Loucy (cell line): ENCODE measurements around the gene UPF1.

ENCODE experiments used
- H2AFZ ChIP-seq: fragments of 200-600 bp; sonication (generic); 2 replicates; pipeline ENCODE4 v1.6.0; 2016; ENCODE audit warnings: antibody characterized with exemption, mild to moderate bottlenecking, low read length, moderate library complexity
- H3F3A ChIP-seq: fragments of 200-600 bp; 2 replicates; pipeline ENCODE4 v1.6.0; 2016; ENCODE audit warnings: antibody characterized with exemption, low read depth, mild to moderate bottlenecking
- H3K27me3 ChIP-seq: fragments of 200-600 bp; sonication (generic); 2 replicates; pipeline ENCODE4 v1.6.1; 2014; ENCODE audit warnings: low read length, mild to moderate bottlenecking; ENCODE audit not compliant: insufficient read depth, poor library complexity, severe bottlenecking
- H3K36me3 ChIP-seq: fragments of 200-600 bp; sonication (generic); 2 replicates; pipeline ENCODE4 v1.6.1; 2016; ENCODE audit warnings: low read length; ENCODE audit not compliant: insufficient read depth
- H3K4me1 ChIP-seq: fragments of 200-600 bp; sonication (generic); 2 replicates; pipeline ENCODE4 v1.5.1; 2014; ENCODE audit warnings: low read length, mild to moderate bottlenecking; ENCODE audit not compliant: insufficient read depth, poor library complexity, severe bottlenecking
- H3K4me2 ChIP-seq: fragments of 200-600 bp; sonication (generic); 2 replicates; pipeline ENCODE4 v1.6.0; 2014; ENCODE audit warnings: antibody characterized with exemption, low read length, low read depth, mild to moderate bottlenecking; ENCODE audit not compliant: poor library complexity, severe bottlenecking
- H3K4me3 ChIP-seq: fragments of 200-600 bp; sonication (generic); 2 replicates; pipeline ENCODE4 v1.5.1; 2014; ENCODE audit warnings: low read length, mild to moderate bottlenecking, mixed read lengths; ENCODE audit not compliant: poor library complexity, severe bottlenecking
- H3K79me2 ChIP-seq: fragments of 200-600 bp; sonication (generic); 2 replicates; pipeline ENCODE4 v1.6.1; 2014; ENCODE audit warnings: low read length; ENCODE audit not compliant: insufficient read depth
- H3K9ac ChIP-seq: fragments of 200-600 bp; sonication (generic); 2 replicates; pipeline ENCODE4 v1.6.0; 2014; ENCODE audit warnings: mild to moderate bottlenecking, low read depth, low read length, moderate library complexity; ENCODE audit not compliant: poor library complexity, severe bottlenecking
- H3K9me2 ChIP-seq: fragments of 200-600 bp; sonication (generic); replicated peaks from 2 replicates; pipeline ENCODE4 v1.6.1; 2016; ENCODE audit warnings: low read depth, low read length, mixed read lengths
- H3K9me3 ChIP-seq: fragments of 200-600 bp; sonication (generic); 2 replicates; pipeline ENCODE4 v1.6.1; 2014; ENCODE audit warnings: mild to moderate bottlenecking, antibody characterized with exemption, low read length, low read depth; ENCODE audit not compliant: insufficient read depth
- H4K20me1 ChIP-seq: fragments of 200-600 bp; sonication (generic); 2 replicates; pipeline ENCODE4 v1.6.0; 2014; ENCODE audit warnings: antibody characterized with exemption, low read length, mild to moderate bottlenecking; ENCODE audit not compliant: insufficient read depth, poor library complexity, severe bottlenecking
- EZH2phosphoT487 ChIP-seq: fragments of 200-600 bp; IDR thresholded peaks from 2 replicates; pipeline ENCODE4 v1.6.1; 2018; ENCODE audit warnings: antibody characterized with exemption, mild to moderate bottlenecking, moderate library complexity, borderline replicate concordance
- TF ChIP-seq, protein P1 (sequence below): fragments of 200-600 bp; sonication (generic); conservative IDR thresholded peaks from 2 replicates; pipeline ENCODE4 v1.5.1; 2014; ENCODE audit warnings: mild to moderate bottlenecking, antibody characterized with exemption, low read length

The UPF1 gene

DNA sequence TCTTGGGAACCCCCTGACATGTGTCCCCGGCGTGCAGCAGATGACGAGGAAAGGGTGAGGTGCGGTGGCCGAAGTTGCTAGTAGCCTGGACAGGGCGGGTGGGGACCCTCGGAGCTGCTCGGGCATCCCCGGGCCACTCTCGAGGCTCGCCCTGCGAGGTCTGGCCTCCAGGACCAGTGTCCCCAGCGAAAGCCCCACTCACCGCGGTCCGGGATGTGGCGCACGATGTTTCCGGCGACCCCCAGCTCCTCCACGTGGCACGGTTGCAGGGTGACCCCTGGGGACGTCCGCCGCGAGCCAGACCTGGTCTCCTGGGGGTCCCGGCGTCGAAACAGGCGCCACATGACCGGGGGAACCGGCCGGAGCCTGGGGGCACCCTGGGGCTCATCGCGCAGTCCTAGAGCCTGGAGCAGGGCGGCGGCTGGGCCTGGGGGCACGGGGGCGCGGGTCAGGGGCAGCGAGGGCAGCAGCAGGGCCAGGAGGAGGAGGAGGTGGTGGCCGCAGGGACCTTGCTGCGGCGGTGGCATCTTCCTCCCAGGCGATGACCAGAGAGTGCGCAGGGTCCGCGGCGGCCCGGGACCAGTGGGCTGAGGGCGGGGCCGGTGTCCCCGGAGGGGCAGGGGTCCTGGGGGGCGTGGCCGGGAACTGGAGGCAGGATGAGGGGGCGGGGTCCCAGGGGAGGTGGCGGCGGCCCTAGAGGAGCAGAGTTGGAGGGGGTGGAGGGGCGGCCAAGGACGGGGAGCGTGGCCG lies 38.2 kb downstream of the UPF1 start:
- no peak for TF ChIP-seq EZH2phosphoT487
- TF ChIP-seq, protein P1, sequence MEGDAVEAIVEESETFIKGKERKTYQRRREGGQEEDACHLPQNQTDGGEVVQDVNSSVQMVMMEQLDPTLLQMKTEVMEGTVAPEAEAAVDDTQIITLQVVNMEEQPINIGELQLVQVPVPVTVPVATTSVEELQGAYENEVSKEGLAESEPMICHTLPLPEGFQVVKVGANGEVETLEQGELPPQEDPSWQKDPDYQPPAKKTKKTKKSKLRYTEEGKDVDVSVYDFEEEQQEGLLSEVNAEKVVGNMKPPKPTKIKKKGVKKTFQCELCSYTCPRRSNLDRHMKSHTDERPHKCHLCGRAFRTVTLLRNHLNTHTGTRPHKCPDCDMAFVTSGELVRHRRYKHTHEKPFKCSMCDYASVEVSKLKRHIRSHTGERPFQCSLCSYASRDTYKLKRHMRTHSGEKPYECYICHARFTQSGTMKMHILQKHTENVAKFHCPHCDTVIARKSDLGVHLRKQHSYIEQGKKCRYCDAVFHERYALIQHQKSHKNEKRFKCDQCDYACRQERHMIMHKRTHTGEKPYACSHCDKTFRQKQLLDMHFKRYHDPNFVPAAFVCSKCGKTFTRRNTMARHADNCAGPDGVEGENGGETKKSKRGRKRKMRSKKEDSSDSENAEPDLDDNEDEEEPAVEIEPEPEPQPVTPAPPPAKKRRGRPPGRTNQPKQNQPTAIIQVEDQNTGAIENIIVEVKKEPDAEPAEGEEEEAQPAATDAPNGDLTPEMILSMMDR = no peak
- Histone ChIP-seq H3K27me3 (no peaks in the 10 kb centered on the region), H3K9me2 (no peaks in the 10 kb centered on the region), H3K79me2 (no peaks in the 10 kb centered on the region), H2AFZ (no peak overlapping the region), H3K4me3 (no peak overlapping the region), H3F3A (no peaks in the 10 kb centered on the region), H3K9ac (no peak overlapping the region), H3K4me2 (no peak overlapping the region), H3K4me1 (no peaks in the 10 kb centered on the region), H4K20me1 (no peaks in the 10 kb centered on the region), H3K9me3 (no peaks in the 10 kb centered on the region), H3K36me3 (peaks cover 31% of the 10 kb centered on the region; the same call in 1 of the 2 replicates)

DNA sequence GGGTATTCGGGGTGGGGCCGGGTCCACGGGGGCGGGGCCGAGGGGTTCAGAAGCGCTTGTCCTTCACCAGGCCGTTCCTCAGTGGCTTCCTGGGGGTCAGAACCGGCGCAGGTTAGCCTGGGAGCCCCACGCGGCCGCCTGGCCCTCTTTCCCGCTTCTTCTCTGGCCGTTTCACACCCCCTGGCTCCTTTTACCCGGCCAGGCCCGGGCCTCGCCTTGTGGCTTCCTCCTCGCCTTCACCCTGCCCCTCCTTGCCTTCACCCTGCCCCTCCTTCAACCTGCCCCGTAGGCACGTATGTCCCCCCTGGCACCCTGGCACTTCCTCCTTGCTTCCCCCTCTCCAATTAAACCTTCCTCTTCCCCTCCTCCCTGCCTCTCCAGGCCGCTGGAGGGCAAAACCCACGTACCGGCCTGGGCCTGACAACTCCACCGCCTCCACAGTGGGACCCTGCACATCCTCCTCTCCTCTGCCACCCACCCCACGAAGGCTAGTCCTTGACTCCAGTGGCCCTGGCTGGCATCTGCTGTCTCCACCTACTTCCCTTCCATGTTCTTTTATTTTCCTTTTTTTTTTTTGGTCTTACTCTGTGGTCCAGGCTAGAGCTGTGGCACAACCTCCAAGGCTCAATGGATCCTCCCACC lies 38.9 kb downstream of the UPF1 start:
- no peaks in the 10 kb centered on the region for H4K20me1 ChIP-seq
- no peaks in the 10 kb centered on the region for H3K9me2 ChIP-seq
- H2AFZ ChIP-seq = no peak overlapping the region
- no peaks in the 10 kb centered on the region for H3F3A ChIP-seq
- H3K36me3 ChIP-seq = peaks cover 24% of the 10 kb centered on the region; the same call in 1 of the 2 replicates
- no peaks in the 10 kb centered on the region for H3K4me1 ChIP-seq
- no peak overlapping the region for H3K9ac ChIP-seq
- no peak overlapping the region for H3K4me2 ChIP-seq
- H3K9me3 ChIP-seq = no peaks in the 10 kb centered on the region
- H3K79me2 ChIP-seq = no peaks in the 10 kb centered on the region
- H3K27me3 ChIP-seq = no peaks in the 10 kb centered on the region
- TF ChIP-seq EZH2phosphoT487 = no peak
- TF ChIP-seq, protein P1 = no peak
- no peak overlapping the region for H3K4me3 ChIP-seq

GRCh38 chr19:18871543-18871942 lies 39.8 kb downstream of the UPF1 start:
- Histone ChIP-seq H4K20me1 (no peaks in the 10 kb centered on the region), H3K27me3 (no peaks in the 10 kb centered on the region), H3K4me3 (no peak overlapping the region), H3K79me2 (no peaks in the 10 kb centered on the region), H3K4me1 (no peaks in the 10 kb centered on the region), H3K9ac (no peak overlapping the region), H3K9me2 (no peaks in the 10 kb centered on the region), H2AFZ (no peak overlapping the region), H3K36me3 (peaks cover 15% of the 10 kb centered on the region; the same call in 1 of the 2 replicates), H3K4me2 (no peak overlapping the region), H3F3A (no peaks in the 10 kb centered on the region), H3K9me3 (no peaks in the 10 kb centered on the region)
- TF ChIP-seq EZH2phosphoT487 = no peak
- TF ChIP-seq, protein P1 = no peak
